Testis (tissue), 3 donors: ENCODE results near the gene PGM2. TPM values are rescaled to one million over a fixed set of nuclear protein-coding genes. Genes with fewer than 3 reads are reported as not detected.

ENCODE experiments used
- DNase-seq: peaks from one replicate; pipeline ENCODE4 v3.0.0-alpha.2; 2019
- H3K27ac ChIP-seq, 2 donors: fragments of 200-600 bp; sonication (generic); one replicate each; pipeline ENCODE4 v1.5.1; 2019
- H3K27me3 ChIP-seq: fragments of 200-600 bp; sonication (generic); one replicate; pipeline ENCODE4 v1.5.1; 2019
- H3K36me3 ChIP-seq: fragments of 200-600 bp; sonication (generic); one replicate; pipeline ENCODE4 v1.5.1; 2017; ENCODE audit warnings: low read depth; ENCODE audit errors: missing control alignments
- H3K4me1 ChIP-seq: fragments of 200-600 bp; sonication (generic); one replicate; pipeline ENCODE4 v1.5.1; 2019
- H3K4me3 ChIP-seq, 2 donors: fragments of 200-600 bp; sonication (generic); one replicate each; pipeline ENCODE4 v1.5.1; 2017 to 2019
- H3K9me3 ChIP-seq: fragments of 200-600 bp; sonication (generic); one replicate; pipeline ENCODE4 v1.5.1; 2017
- POLR2A ChIP-seq: fragments of 450-650 bp; IDR thresholded peaks from one replicate; pipeline ENCODE4 v1.6.1; 2017; ENCODE audit warnings: antibody characterized with exemption, mild to moderate bottlenecking, moderate library complexity
- WGBS, 2 donors: methylation state at CpG; one replicate each; pipeline ENCODE4 v1.1.5; 2018; 5-methylcytosine and 5-hydroxymethylcytosine counted together
- intact Hi-C: fragments of 100-400 bp; cut with DNase I; formaldehyde crosslinking; loops from one replicate; pipeline ENCODE4 v1.15.1; 2023; ENCODE audit warnings: low total_unique reads
- polyA plus RNA-seq: library from polyadenylated mRNA; stranded (reverse); fragments of 350-450 nt; fragmentation: Illumina TruSeq; extraction: RNeasy Lipid Tissue Mini Kit (QIAGEN cat#74804); gene quantifications from one replicate; pipeline ENCODE4 v1.2.3, GENCODE V29; 2014; ENCODE audit warnings: low read depth, low replicate concordance; ENCODE audit not compliant: insufficient read depth
- total RNA-seq, 2 donors: library from RNA; depleted of rRNA; stranded (reverse); fragments of >200 nt; gene quantifications; one replicate each; pipeline ENCODE4 v1.2.3, GENCODE V29; 2016
- TF ChIP-seq, protein P1 (sequence below), 3 experiments: fragments of 450-650 bp in 2 of 3; fragments of 200-600 bp in 1 of 3; sonication (generic) in 1 of 3; IDR thresholded peaks; one replicate each; pipeline ENCODE4 v1.5.1; 2016 to 2019; ENCODE audit warnings: antibody characterized with exemption in 3 of 3, mild to moderate bottlenecking in 2 of 3, moderate library complexity in 1 of 3

The PGM2 gene
- total and polyA plus RNA-seq, 3 donors from 2014 or later, result 12.9 to 29.1 (median 27.0) TPM

GRCh38 chr4:37862961-37863360 is 36.5 kb downstream of the PGM2 start:
- H3K27ac ChIP-seq, result no peak overlapping the region
- intact Hi-C loops, result no loop called here
- no peak overlapping the region for H3K4me3 ChIP-seq
- H3K36me3 ChIP-seq, result no peaks in the 10 kb centered on the region
- no peaks in the 10 kb centered on the region for H3K9me3 ChIP-seq
- WGBS, 2 donors, result 86 to 91% methylated on average over 4 of the region's 4 CpGs
- DNase-seq, result no peak
- H3K27me3 ChIP-seq, result no peaks in the 10 kb centered on the region
- no peaks in the 10 kb centered on the region for H3K4me1 ChIP-seq
- TF ChIP-seq, protein P1, sequence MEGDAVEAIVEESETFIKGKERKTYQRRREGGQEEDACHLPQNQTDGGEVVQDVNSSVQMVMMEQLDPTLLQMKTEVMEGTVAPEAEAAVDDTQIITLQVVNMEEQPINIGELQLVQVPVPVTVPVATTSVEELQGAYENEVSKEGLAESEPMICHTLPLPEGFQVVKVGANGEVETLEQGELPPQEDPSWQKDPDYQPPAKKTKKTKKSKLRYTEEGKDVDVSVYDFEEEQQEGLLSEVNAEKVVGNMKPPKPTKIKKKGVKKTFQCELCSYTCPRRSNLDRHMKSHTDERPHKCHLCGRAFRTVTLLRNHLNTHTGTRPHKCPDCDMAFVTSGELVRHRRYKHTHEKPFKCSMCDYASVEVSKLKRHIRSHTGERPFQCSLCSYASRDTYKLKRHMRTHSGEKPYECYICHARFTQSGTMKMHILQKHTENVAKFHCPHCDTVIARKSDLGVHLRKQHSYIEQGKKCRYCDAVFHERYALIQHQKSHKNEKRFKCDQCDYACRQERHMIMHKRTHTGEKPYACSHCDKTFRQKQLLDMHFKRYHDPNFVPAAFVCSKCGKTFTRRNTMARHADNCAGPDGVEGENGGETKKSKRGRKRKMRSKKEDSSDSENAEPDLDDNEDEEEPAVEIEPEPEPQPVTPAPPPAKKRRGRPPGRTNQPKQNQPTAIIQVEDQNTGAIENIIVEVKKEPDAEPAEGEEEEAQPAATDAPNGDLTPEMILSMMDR (IDR thresholded peaks at IDR 0.05), result no peak
- TF ChIP-seq POLR2A, result no peak

DNA sequence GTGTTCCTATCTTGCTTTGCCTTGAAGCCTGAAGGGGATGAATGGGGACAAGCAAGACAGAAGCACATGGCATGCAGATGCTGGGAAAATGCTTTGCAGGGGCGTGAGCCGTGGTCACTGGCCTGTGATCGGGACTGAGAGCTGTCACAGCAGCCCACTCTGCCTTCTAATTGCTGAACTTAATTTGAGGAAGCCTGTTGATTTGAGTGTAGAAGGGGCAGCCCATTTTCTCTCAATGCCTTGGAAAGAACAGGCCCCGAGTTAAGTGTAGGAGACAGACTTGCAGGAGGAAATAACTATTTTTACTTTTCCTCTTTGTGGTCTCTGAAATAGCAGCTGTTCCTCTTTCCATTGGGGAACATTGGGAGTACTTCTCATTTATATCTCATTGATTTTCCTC is 38.3 kb downstream of the PGM2 start:
- no peaks in the 10 kb centered on the region for H3K27me3 ChIP-seq
- H3K4me3 ChIP-seq, result no peak overlapping the region
- intact Hi-C loops, result no loop called here
- H3K27ac ChIP-seq, result no peak overlapping the region
- DNase-seq, result no peak
- no peaks in the 10 kb centered on the region for H3K4me1 ChIP-seq
- no peak for TF ChIP-seq POLR2A
- TF ChIP-seq, protein P1 (IDR thresholded peaks at IDR 0.05), result no peak
- 71 to 80% methylated on average over 4 of the region's 4 CpGs for WGBS, 2 donors
- H3K9me3 ChIP-seq, result no peaks in the 10 kb centered on the region
- no peaks in the 10 kb centered on the region for H3K36me3 ChIP-seq

GRCh38 chr4:37865450-37865849 is 39.0 kb downstream of the PGM2 start:
- 52 to 63% methylated on average over 3 of the region's 3 CpGs for WGBS, 2 donors
- no peak for DNase-seq
- no peak overlapping the region for H3K27ac ChIP-seq

DNA sequence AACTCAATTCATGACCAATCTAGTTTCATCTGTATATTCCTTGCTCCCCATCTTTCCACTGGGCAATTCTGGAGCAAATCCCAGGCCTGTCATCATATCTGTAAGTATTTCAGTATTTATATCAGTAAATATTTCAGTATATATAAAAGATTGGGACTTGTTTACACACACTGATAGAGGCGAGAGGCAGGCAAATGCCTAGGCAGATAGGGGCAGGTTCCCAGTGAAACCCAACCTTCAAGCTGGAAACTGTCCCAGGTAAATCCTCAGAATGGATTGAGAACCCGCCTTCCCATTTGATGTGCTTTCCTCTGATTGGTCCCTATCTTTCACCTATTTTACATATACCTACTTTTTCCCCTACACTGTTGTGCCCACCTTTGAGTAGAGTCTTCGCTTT is 40.6 kb downstream of the PGM2 start:
- Histone ChIP-seq H3K36me3 (no peaks in the 10 kb centered on the region), H3K27ac (no peak overlapping the region), H3K27me3 (no peaks in the 10 kb centered on the region), H3K4me1 (no peaks in the 10 kb centered on the region), H3K9me3 (no peaks in the 10 kb centered on the region), H3K4me3 (no peak overlapping the region)
- WGBS, 2 donors, result 92 to 100% methylated on average over 3 of the region's 3 CpGs
- intact Hi-C loops, result no loop called here
- DNase-seq, result no peak
- no peak for TF ChIP-seq POLR2A
- TF ChIP-seq, protein P1 (IDR thresholded peaks at IDR 0.05), result no peak

More at GRCh38 chr4:37865450-37865849, 39.0 kb downstream of the PGM2 start:
- H3K9me3 ChIP-seq, result no peaks in the 10 kb centered on the region
- TF ChIP-seq, protein P1 (IDR thresholded peaks at IDR 0.05), result no peak
- no peak for TF ChIP-seq POLR2A
- H3K4me1 ChIP-seq, result no peaks in the 10 kb centered on the region
- H3K27me3 ChIP-seq, result no peaks in the 10 kb centered on the region
- intact Hi-C loops, result no loop called here
- no peak overlapping the region for H3K4me3 ChIP-seq
- no peaks in the 10 kb centered on the region for H3K36me3 ChIP-seq

DNA sequence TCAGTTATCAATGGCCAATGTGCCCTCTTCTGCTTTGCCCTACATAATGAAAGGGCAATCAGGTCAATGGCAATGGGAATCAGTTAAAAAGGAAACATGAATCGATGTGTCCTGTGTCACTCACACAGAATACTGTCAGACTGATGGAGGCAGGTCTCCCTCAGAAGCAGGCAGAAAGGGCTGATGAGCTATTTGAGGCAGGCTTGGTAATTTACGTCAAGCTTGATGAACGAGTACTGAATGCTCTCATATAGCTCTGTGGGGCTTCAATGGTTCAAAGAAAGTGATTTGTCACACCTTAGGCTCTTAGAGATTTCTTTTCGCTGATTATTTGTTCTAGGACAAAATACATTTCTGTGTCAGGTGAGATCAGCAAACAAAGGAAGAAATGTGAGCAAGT is 41.8 kb downstream of the PGM2 start:
- H3K36me3 ChIP-seq, result no peaks in the 10 kb centered on the region
- no peak overlapping the region for H3K4me3 ChIP-seq
- intact Hi-C loops, result no loop called here
- no peak for DNase-seq
- H3K9me3 ChIP-seq, result no peaks in the 10 kb centered on the region
- TF ChIP-seq POLR2A, result no peak
- TF ChIP-seq, protein P1 (IDR thresholded peaks at IDR 0.05), result no peak
- H3K27ac ChIP-seq, result no peak overlapping the region
- no peaks in the 10 kb centered on the region for H3K4me1 ChIP-seq
- no peaks in the 10 kb centered on the region for H3K27me3 ChIP-seq
- WGBS, 2 donors, result 90 to 92% methylated on average over 4 of the region's 4 CpGs
